Cerebellar cortex (tissue), 1 donor: ENCODE data around the gene CD7.
"Not testable (repeated sequence)": the region's sequence is repeated elsewhere in the genome, so short reads cannot be mapped to it uniquely, and the experiment has no call there.

Source experiments
- DNase-seq: peaks from one replicate; pipeline ENCODE4 v3.0.0-alpha.2; 2015; ENCODE audit warnings: low spot score

CD7 gene

GRCh38 chr17:82317394-82318168 lies at the start of gene CD7:
TSS of gene CD7 (minus strand) at chr17:82317608. CDS start at chr17:82317495, 113 bp downstream.
- DNase-seq, result no peak

GRCh38 chr17:82366749-82367148 lies 49.3 kb upstream of the CD7 start:
- DNase-seq, result no peak

- DNase-seq, result peak; percentile 46
Measured at GRCh38 chr17:82365606-82366295, 48.3 kb upstream of the CD7 start.

- no peak for DNase-seq
Measured at GRCh38 chr17:82361885-82362633, 44.7 kb upstream of the CD7 start.

- DNase-seq, result not testable (repeated sequence)
Measured at GRCh38 chr17:82359451-82360074, 42.2 kb upstream of the CD7 start.

- DNase-seq, result peak; percentile 62
Measured at GRCh38 chr17:82358465-82359350, 41.3 kb upstream of the CD7 start, which contains the start of gene TEX19. TSS of gene TEX19 (plus strand) at chr17:82359247. CDS start at chr17:82362151, 2,904 bp downstream.

- DNase-seq, result no peak
Measured at GRCh38 chr17:82357394-82357793, 40.0 kb upstream of the CD7 start.

- DNase-seq, result peak; percentile 48
Measured at GRCh38 chr17:82356845-82357355, 39.5 kb upstream of the CD7 start.

- no peak for DNase-seq
Measured at GRCh38 chr17:82355770-82356427, 38.5 kb upstream of the CD7 start.

- no peak for DNase-seq
Measured at GRCh38 chr17:82354804-82355308, 37.4 kb upstream of the CD7 start.

GRCh38 chr17:82353484-82353883 lies 36.1 kb upstream of the CD7 start:
- DNase-seq, result no peak

GRCh38 chr17:82351713-82352488 lies 34.5 kb upstream of the CD7 start:
- peak; percentile 94 for DNase-seq

GRCh38 chr17:82351254-82351712 lies 33.9 kb upstream of the CD7 start:
- DNase-seq, result no peak

GRCh38 chr17:82350182-82351030 lies 33.0 kb upstream of the CD7 start:
- peak; percentile 72 for DNase-seq

GRCh38 chr17:82349287-82349701 lies 31.9 kb upstream of the CD7 start:
- DNase-seq, result peak; percentile 79

GRCh38 chr17:82348866-82349265 lies 31.5 kb upstream of the CD7 start:
- no peak for DNase-seq

GRCh38 chr17:82348434-82348833 lies 31.0 kb upstream of the CD7 start:
- DNase-seq, result no peak

- not testable (repeated sequence) for DNase-seq
Measured at GRCh38 chr17:82347994-82348393, 30.6 kb upstream of the CD7 start.
